CD14-positive monocyte (primary cell): ENCODE data around the gene APCDD1L. TPM values are rescaled to one million over a fixed set of nuclear protein-coding genes. Genes with fewer than 3 reads are reported as not detected.

Experiments used
- DNase-seq, 3 donors: peaks; one replicate each; pipeline ENCODE4 v3.0.0-alpha.2; 2011 to 2022
- H2AFZ ChIP-seq: 2 replicates; pipeline ENCODE4 v1.6.0; 2012; ENCODE audit warnings: mild to moderate bottlenecking, low read depth, low read length, inconsistent platforms; ENCODE audit not compliant: insufficient read depth, poor library complexity, severe bottlenecking
- H3K27ac ChIP-seq, 2 donors: 1 replicate in 1 of 2; 2 replicates in 1 of 2; pipeline ENCODE4 v1.5.1; 2012 to 2013; ENCODE audit warnings: low read length in 2 of 2, control low read depth in 1 of 2, inconsistent platforms in 1 of 2, low read depth in 1 of 2, mild to moderate bottlenecking in 1 of 2
- H3K27me3 ChIP-seq, 2 donors: one replicate each; pipeline versions ENCODE4 v1.6.0 to v1.6.1; 2011 to 2013; ENCODE audit warnings: low read length in 2 of 2; ENCODE audit not compliant: control insufficient read depth in 2 of 2, insufficient read depth in 2 of 2
- H3K36me3 ChIP-seq, 2 donors: replicated peaks in 1 of 2; 1 replicate in 1 of 2; 2 replicates in 1 of 2; pipeline versions ENCODE4 v1.5.1 to v1.6.1; 2012 to 2013; ENCODE audit warnings: low read length in 2 of 2, control low read depth in 1 of 2, inconsistent platforms in 1 of 2, mild to moderate bottlenecking in 1 of 2; ENCODE audit not compliant: insufficient read depth in 2 of 2, control insufficient read depth in 1 of 2
- H3K4me1 ChIP-seq, 2 donors: 1 replicate in 1 of 2; 2 replicates in 1 of 2; pipeline versions ENCODE4 v1.5.1 to v1.6.1; 2012 to 2013; ENCODE audit warnings: low read length in 2 of 2, control low read depth in 1 of 2, inconsistent platforms in 1 of 2, mild to moderate bottlenecking in 1 of 2, moderate library complexity in 1 of 2; ENCODE audit not compliant: insufficient read depth in 2 of 2, control insufficient read depth in 1 of 2
- H3K4me2 ChIP-seq: replicated peaks from 2 replicates; pipeline ENCODE3; 2012; ENCODE audit warnings: low read length, moderate library complexity, mild to moderate bottlenecking; ENCODE audit not compliant: poor library complexity, severe bottlenecking; ENCODE audit errors: extremely low read depth
- H3K4me3 ChIP-seq, 3 experiments: fragments of 200-600 bp in 1 of 3; sonication (generic) in 1 of 3; replicated peaks in 1 of 3; 1 replicate in 2 of 3; 2 replicates in 1 of 3; pipeline ENCODE4 v1.5.1; 2011 to 2013; ENCODE audit warnings: low read length in 3 of 3, mild to moderate bottlenecking in 3 of 3, control low read depth in 2 of 3, low read depth in 2 of 3, inconsistent platforms in 1 of 3, moderate library complexity in 1 of 3
- H3K79me2 ChIP-seq: 2 replicates; pipeline ENCODE4 v1.6.0; 2012; ENCODE audit warnings: mild to moderate bottlenecking, control low read depth, inconsistent platforms, low read length, moderate library complexity; ENCODE audit not compliant: insufficient read depth
- H3K9ac ChIP-seq: 2 replicates; pipeline ENCODE4 v1.6.0; 2017; ENCODE audit warnings: low read length, mild to moderate bottlenecking; ENCODE audit not compliant: insufficient read depth, poor library complexity, severe bottlenecking
- H3K9me3 ChIP-seq, 2 donors: replicated peaks in 1 of 2; 1 replicate in 1 of 2; 2 replicates in 1 of 2; pipeline versions ENCODE4 v1.5.1 to v1.6.1; 2012 to 2013; ENCODE audit warnings: low read length in 2 of 2, control low read depth in 1 of 2; ENCODE audit not compliant: control insufficient read depth in 1 of 2, insufficient read depth in 1 of 2
- H4K20me1 ChIP-seq: 2 replicates; pipeline ENCODE4 v1.6.0; 2012; ENCODE audit warnings: mild to moderate bottlenecking, low read length, control low read depth, moderate library complexity; ENCODE audit not compliant: insufficient read depth
- H3K27ac Mint-ChIP-seq, 7 donors: one replicate each; pipeline ENCODE4 v1.8.0; 2020; ENCODE audit warnings: mild to moderate bottlenecking in 7 of 7, mixed read lengths in 7 of 7, moderate library complexity in 6 of 7, inconsistent platforms in 2 of 7
- H3K27me3 Mint-ChIP-seq, 3 donors: one replicate each; pipeline ENCODE4 v1.8.0; 2021 to 2022; ENCODE audit warnings: low read depth in 3 of 3, mild to moderate bottlenecking in 3 of 3, mixed read lengths in 3 of 3, moderate library complexity in 3 of 3, inconsistent platforms in 1 of 3
- H3K36me3 Mint-ChIP-seq, 2 donors: one replicate each; pipeline ENCODE4 v1.8.0; 2020; ENCODE audit warnings: mixed read lengths in 2 of 2, inconsistent platforms in 1 of 2, mild to moderate bottlenecking in 1 of 2
- H3K4me1 Mint-ChIP-seq: one replicate; pipeline ENCODE4 v1.8.0; 2020; ENCODE audit warnings: mild to moderate bottlenecking, mixed read lengths
- H3K4me3 Mint-ChIP-seq, 2 donors: one replicate each; pipeline ENCODE4 v1.8.0; 2020; ENCODE audit warnings: mild to moderate bottlenecking in 2 of 2, mixed read lengths in 2 of 2, moderate library complexity in 1 of 2
- H3K9me3 Mint-ChIP-seq, 7 donors: one replicate each; pipeline ENCODE4 v1.8.0; 2020 to 2022; ENCODE audit warnings: mixed read lengths in 7 of 7, mild to moderate bottlenecking in 6 of 7, moderate library complexity in 6 of 7, inconsistent platforms in 2 of 7
- WGBS: methylation state at CpG from one replicate; pipeline ENCODE4 v1.1.5; 2013; ENCODE audit warnings: missing lambda C conversion rate; ENCODE audit not compliant: insufficient coverage; 5-methylcytosine and 5-hydroxymethylcytosine counted together
- intact Hi-C, 2 donors: fragments of 100-400 bp; cut with micrococcal nuclease; formaldehyde crosslinking; loops; one replicate each; pipeline versions ENCODE4 v1.15.0 to v1.15.1; 2023
- polyA plus RNA-seq, 3 donors: library from polyadenylated mRNA; depleted of rRNA in 1 of 3; unstranded in 2 of 3; stranded (reverse) in 1 of 3; fragments of 300-500 nt in 2 of 3; fragments of >200 nt in 1 of 3; fragmentation: Illumina TruSeq in 2 of 3; gene quantifications; 1 replicate in 2 of 3; 2 replicates in 1 of 3; pipeline ENCODE4 v1.2.3, GENCODE V29; 2012 to 2021
- TF ChIP-seq, protein P1 (sequence below): fragments of 200-600 bp; IDR thresholded peaks from one replicate; pipeline ENCODE4 v1.8.0; 2022; ENCODE audit warnings: antibody characterized with exemption, mild to moderate bottlenecking

APCDD1L gene
- polyA plus RNA-seq, 3 donors, result not detected

GRCh38 chr20:58453391-58453790, 61.8 kb downstream of the APCDD1L start:
- Histone ChIP-seq H2AFZ (no peak overlapping the region), H3K27me3 (no peaks in the 10 kb centered on the region), H3K79me2 (no peaks in the 10 kb centered on the region), H4K20me1 (peaks cover 2% of the 10 kb centered on the region), H3K27ac (no peak overlapping the region), H3K9ac (no peak overlapping the region), H3K4me2 (no peak overlapping the region), H3K4me3 (no peak overlapping the region), H3K9me3 (no peaks in the 10 kb centered on the region), H3K4me1 (no peaks in the 10 kb centered on the region), H3K36me3 (peaks cover 3 to 34% of the 10 kb centered on the region in 2 donors)
- no peaks in the 10 kb centered on the region for H3K4me1 Mint-ChIP-seq
- no peak overlapping the region for H3K27ac Mint-ChIP-seq
- TF ChIP-seq, protein P1, sequence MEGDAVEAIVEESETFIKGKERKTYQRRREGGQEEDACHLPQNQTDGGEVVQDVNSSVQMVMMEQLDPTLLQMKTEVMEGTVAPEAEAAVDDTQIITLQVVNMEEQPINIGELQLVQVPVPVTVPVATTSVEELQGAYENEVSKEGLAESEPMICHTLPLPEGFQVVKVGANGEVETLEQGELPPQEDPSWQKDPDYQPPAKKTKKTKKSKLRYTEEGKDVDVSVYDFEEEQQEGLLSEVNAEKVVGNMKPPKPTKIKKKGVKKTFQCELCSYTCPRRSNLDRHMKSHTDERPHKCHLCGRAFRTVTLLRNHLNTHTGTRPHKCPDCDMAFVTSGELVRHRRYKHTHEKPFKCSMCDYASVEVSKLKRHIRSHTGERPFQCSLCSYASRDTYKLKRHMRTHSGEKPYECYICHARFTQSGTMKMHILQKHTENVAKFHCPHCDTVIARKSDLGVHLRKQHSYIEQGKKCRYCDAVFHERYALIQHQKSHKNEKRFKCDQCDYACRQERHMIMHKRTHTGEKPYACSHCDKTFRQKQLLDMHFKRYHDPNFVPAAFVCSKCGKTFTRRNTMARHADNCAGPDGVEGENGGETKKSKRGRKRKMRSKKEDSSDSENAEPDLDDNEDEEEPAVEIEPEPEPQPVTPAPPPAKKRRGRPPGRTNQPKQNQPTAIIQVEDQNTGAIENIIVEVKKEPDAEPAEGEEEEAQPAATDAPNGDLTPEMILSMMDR, result no peak
- 100% methylated on average over 2 of the region's 5 CpGs for WGBS
- intact Hi-C loops, result no loop called here
- H3K4me3 Mint-ChIP-seq, result no peak overlapping the region
- H3K27me3 Mint-ChIP-seq, result no peaks in the 10 kb centered on the region
- DNase-seq, result no peak
- H3K36me3 Mint-ChIP-seq, result peaks cover 21 to 29% of the 10 kb centered on the region in 2 donors
- H3K9me3 Mint-ChIP-seq, result peaks cover 0 to 3% (median 2%) of the 10 kb centered on the region in 7 donors

GRCh38 chr20:58452667-58453255, 62.4 kb downstream of the APCDD1L start:
- no peak overlapping the region for H3K9ac ChIP-seq
- no peaks in the 10 kb centered on the region for H3K9me3 ChIP-seq
- TF ChIP-seq, protein P1, result no peak
- no peaks in the 10 kb centered on the region for H3K4me1 Mint-ChIP-seq
- H3K36me3 Mint-ChIP-seq, result peaks cover 27 to 36% of the 10 kb centered on the region in 2 donors
- H3K27ac ChIP-seq, result no peak overlapping the region
- intact Hi-C loops, result no loop called here
- no peak overlapping the region for H3K4me3 Mint-ChIP-seq
- peaks cover 0 to 3% (median 2%) of the 10 kb centered on the region in 7 donors for H3K9me3 Mint-ChIP-seq
- no peaks in the 10 kb centered on the region for H3K79me2 ChIP-seq
- no peaks in the 10 kb centered on the region for H3K27me3 ChIP-seq
- H4K20me1 ChIP-seq, result peaks cover 5% of the 10 kb centered on the region
- H2AFZ ChIP-seq, result no peak overlapping the region
- H3K4me1 ChIP-seq, result no peaks in the 10 kb centered on the region
- no peak for DNase-seq
- no peaks in the 10 kb centered on the region for H3K27me3 Mint-ChIP-seq
- no peak overlapping the region for H3K4me2 ChIP-seq
- H3K36me3 ChIP-seq, result peaks cover 7 to 40% of the 10 kb centered on the region in 2 donors
- H3K27ac Mint-ChIP-seq, result no peak overlapping the region
- no peak overlapping the region for H3K4me3 ChIP-seq
- WGBS, result 93% methylated on average over 3 of the region's 4 CpGs
